MCF 10A (cell line): ENCODE data around the gene LAYN. TPM values are rescaled to one million over a fixed set of nuclear protein-coding genes. Genes with fewer than 3 reads are reported as not detected.

Experiments used
- BruUV-seq: library from RNA; stranded (reverse); fragments of 400-500 nt; replicated peaks from 2 replicates; lab custom pipeline; 2021; lab: Mats Ljungman, UMichigan
- CTCF ChIA-PET: fragments of 300-600 bp; sonication (Branson Sonifier 250); formaldehyde crosslinking; extraction: SDS; loops from one replicate; lab custom pipeline; 2021; ENCODE audit warnings: antibody characterized with exemption, inconsistent platforms; lab: Yijun Ruan, JAX
- POLR2A ChIA-PET: fragments of 300-600, 350-650 bp; sonication (Branson Sonifier 250); formaldehyde crosslinking; extraction: SDS; loops from one replicate; lab custom pipeline; 2020; ENCODE audit warnings: antibody characterized with exemption, inconsistent platforms; lab: Yijun Ruan, JAX
- DNase-seq: peaks from one replicate; pipeline ENCODE4 v3.0.0-alpha.2; 2018; ENCODE audit not compliant: unreplicated experiment
- H3K27ac Mint-ChIP-seq: one replicate; pipeline ENCODE4 v1.8.0; 2022; ENCODE audit warnings: mild to moderate bottlenecking, low read depth, mixed read lengths; ENCODE audit not compliant: unreplicated experiment
- H3K27me3 Mint-ChIP-seq: one replicate; pipeline ENCODE4 v1.8.0; 2022; ENCODE audit warnings: mixed read lengths; ENCODE audit not compliant: insufficient read depth, unreplicated experiment
- H3K36me3 Mint-ChIP-seq: one replicate; pipeline ENCODE4 v1.8.0; 2022; ENCODE audit warnings: mild to moderate bottlenecking, moderate library complexity, mixed read lengths; ENCODE audit not compliant: insufficient read depth, unreplicated experiment
- H3K4me1 Mint-ChIP-seq: one replicate; pipeline ENCODE4 v1.8.0; 2022; ENCODE audit warnings: mixed read lengths; ENCODE audit not compliant: insufficient read depth, unreplicated experiment
- H3K4me3 Mint-ChIP-seq: one replicate; pipeline ENCODE4 v1.8.0; 2022; ENCODE audit warnings: mild to moderate bottlenecking, moderate library complexity, mixed read lengths; ENCODE audit not compliant: unreplicated experiment
- H3K9me3 Mint-ChIP-seq: one replicate; pipeline ENCODE4 v1.8.0; 2022; ENCODE audit warnings: mixed read lengths; ENCODE audit not compliant: unreplicated experiment
- intact Hi-C: fragments of 100-400 bp; cut with micrococcal nuclease; formaldehyde crosslinking; loops from 2 replicates; pipeline ENCODE4 v1.14.1; 2022
- total RNA-seq: library from RNA; stranded (reverse); gene quantifications from 2 replicates; pipeline ENCODE4 v1.2.3, GENCODE V29; 2022
- TF ChIP-seq, protein P1 (sequence below): fragments of 200-600 bp; IDR thresholded peaks from one replicate; pipeline ENCODE4 v1.8.0; 2022; ENCODE audit warnings: antibody characterized with exemption, mild to moderate bottlenecking; ENCODE audit not compliant: unreplicated experiment

Gene LAYN
- total RNA-seq, 1 experiment from 2014 or later: not detected

- ChIA-PET POLR2A (interaction anchor here (1.9 kb wide), 1 partner anchor 15 kb away, joined by 11 read pairs; no protein-coding TSS in a partner anchor), CTCF (interaction anchor here (1.2 to 1.7 kb wide), 2 partner anchors 71 to 72 kb away, joined by 4 to 5 read pairs; no protein-coding TSS in a partner anchor)
- TF ChIP-seq, protein P1, sequence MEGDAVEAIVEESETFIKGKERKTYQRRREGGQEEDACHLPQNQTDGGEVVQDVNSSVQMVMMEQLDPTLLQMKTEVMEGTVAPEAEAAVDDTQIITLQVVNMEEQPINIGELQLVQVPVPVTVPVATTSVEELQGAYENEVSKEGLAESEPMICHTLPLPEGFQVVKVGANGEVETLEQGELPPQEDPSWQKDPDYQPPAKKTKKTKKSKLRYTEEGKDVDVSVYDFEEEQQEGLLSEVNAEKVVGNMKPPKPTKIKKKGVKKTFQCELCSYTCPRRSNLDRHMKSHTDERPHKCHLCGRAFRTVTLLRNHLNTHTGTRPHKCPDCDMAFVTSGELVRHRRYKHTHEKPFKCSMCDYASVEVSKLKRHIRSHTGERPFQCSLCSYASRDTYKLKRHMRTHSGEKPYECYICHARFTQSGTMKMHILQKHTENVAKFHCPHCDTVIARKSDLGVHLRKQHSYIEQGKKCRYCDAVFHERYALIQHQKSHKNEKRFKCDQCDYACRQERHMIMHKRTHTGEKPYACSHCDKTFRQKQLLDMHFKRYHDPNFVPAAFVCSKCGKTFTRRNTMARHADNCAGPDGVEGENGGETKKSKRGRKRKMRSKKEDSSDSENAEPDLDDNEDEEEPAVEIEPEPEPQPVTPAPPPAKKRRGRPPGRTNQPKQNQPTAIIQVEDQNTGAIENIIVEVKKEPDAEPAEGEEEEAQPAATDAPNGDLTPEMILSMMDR: no peak
- intact Hi-C loops: no loop called here
- no peak overlapping the region for H3K4me3 Mint-ChIP-seq
- H3K27me3 Mint-ChIP-seq: no peaks in the 10 kb centered on the region
- no peaks in the 10 kb centered on the region for H3K9me3 Mint-ChIP-seq
- no peak overlapping the region for H3K27ac Mint-ChIP-seq
- BruUV-seq: no TSS peak
- DNase-seq: no peak
- no peaks in the 10 kb centered on the region for H3K36me3 Mint-ChIP-seq
- peaks cover 19% of the 10 kb centered on the region for H3K4me1 Mint-ChIP-seq
Observed at GRCh38 chr11:111525456-111525855, 15.1 kb upstream of the LAYN start.

DNA sequence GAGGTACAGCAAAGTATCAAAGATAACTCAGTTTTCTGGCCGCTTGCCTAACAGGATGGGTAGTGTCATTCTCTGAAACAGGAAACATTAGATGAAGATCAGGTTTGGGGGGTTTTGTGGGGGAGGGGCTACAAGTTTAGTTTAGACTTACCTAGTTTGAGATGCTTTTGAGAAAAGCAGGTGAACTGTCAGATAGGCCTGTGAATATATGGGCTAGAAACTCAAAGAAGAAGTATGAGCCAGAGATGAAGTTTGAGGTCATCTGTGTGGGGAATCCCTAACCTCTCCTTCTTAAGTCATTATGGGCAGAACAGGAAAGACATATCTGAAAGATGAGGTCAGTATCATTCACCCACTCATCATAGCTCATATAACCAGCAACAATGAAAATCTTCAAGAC is 14.0 kb upstream of the LAYN start:
- no peak for DNase-seq

GRCh38 chr11:111527279-111527678 is 13.2 kb upstream of the LAYN start:
- H3K4me1 Mint-ChIP-seq: peaks cover 28% of the 10 kb centered on the region
- ChIA-PET POLR2A (interaction anchor here (1.0 kb wide), 1 partner anchor 13 kb away, joined by 4 read pairs; the partner anchor contains the start of gene LAYN), CTCF (no interaction called here)
- H3K36me3 Mint-ChIP-seq: no peaks in the 10 kb centered on the region
- TF ChIP-seq, protein P1: no peak
- intact Hi-C loops: no loop called here
- BruUV-seq: no TSS peak
- no peak for DNase-seq
- no peak overlapping the region for H3K4me3 Mint-ChIP-seq
- no peaks in the 10 kb centered on the region for H3K27me3 Mint-ChIP-seq
- H3K9me3 Mint-ChIP-seq: no peaks in the 10 kb centered on the region
- no peak overlapping the region for H3K27ac Mint-ChIP-seq

More for the DNA sequence above, 14.0 kb upstream of the LAYN start:
- no peaks in the 10 kb centered on the region for H3K9me3 Mint-ChIP-seq
- ChIA-PET POLR2A (interaction anchor here (1.0 to 1.1 kb wide), 2 partner anchors 14 to 30 kb away, joined by 4 read pairs; partner anchors contain the start of gene LAYN), CTCF (interaction anchor here (1.7 kb wide), 1 partner anchor 74 kb away, joined by 5 read pairs; no protein-coding TSS in a partner anchor)
- H3K36me3 Mint-ChIP-seq: no peaks in the 10 kb centered on the region
- no TSS peak for BruUV-seq
- no peak overlapping the region for H3K27ac Mint-ChIP-seq
- intact Hi-C loops: no loop called here
- TF ChIP-seq, protein P1: no peak
- peaks cover 22% of the 10 kb centered on the region for H3K4me1 Mint-ChIP-seq
- H3K27me3 Mint-ChIP-seq: no peaks in the 10 kb centered on the region
- no peak overlapping the region for H3K4me3 Mint-ChIP-seq

GRCh38 chr11:111528557-111528956 is 12.0 kb upstream of the LAYN start:
- ChIA-PET CTCF (interaction anchor here (0.8 to 0.9 kb wide), 2 partner anchors 73 to 75 kb away, joined by 3 to 5 read pairs; no protein-coding TSS in a partner anchor), POLR2A (interaction anchor here (0.6 to 1.0 kb wide), 4 partner anchors 18 to 238 kb away, joined by 3 to 4 read pairs (median 3); no protein-coding TSS in a partner anchor)
- TF ChIP-seq, protein P1: no peak
- Mint-ChIP-seq H3K36me3 (no peaks in the 10 kb centered on the region), H3K9me3 (no peaks in the 10 kb centered on the region), H3K27me3 (no peaks in the 10 kb centered on the region), H3K27ac (no peak overlapping the region), H3K4me3 (no peak overlapping the region), H3K4me1 (peaks cover 30% of the 10 kb centered on the region)
- DNase-seq: no peak
- no TSS peak for BruUV-seq
- intact Hi-C loops: loop anchor here (2.0 kb wide), 1 partner anchor 74 kb away; no protein-coding TSS in a partner anchor
